CD8-positive, alpha-beta memory T cell (primary cell): ENCODE measurements around the gene TTLL4. TPM values are rescaled to one million over a fixed set of nuclear protein-coding genes. Genes with fewer than 3 reads are reported as not detected.

ENCODE experiments used
- CTCF ChIA-PET: fragments of 350-600 bp; sonication (Branson Sonifier 250); formaldehyde crosslinking; loops from one replicate; lab custom pipeline; 2021; ENCODE audit warnings: antibody characterized with exemption; lab: Charles Lee
- POLR2A ChIA-PET: fragments of 350-600 bp; sonication (Branson Sonifier 250); formaldehyde crosslinking; loops from one replicate; lab custom pipeline; 2021; ENCODE audit warnings: antibody characterized with exemption; lab: Charles Lee
- DNase-seq, 5 donors: peaks; one replicate each; pipeline versions ENCODE4 v3.0.0 to v3.0.0-alpha.2; 2020 to 2022; ENCODE audit warnings: mixed read lengths in 1 of 5
- H3K27ac ChIP-seq: one replicate; pipeline ENCODE4 v1.7.0; 2013; ENCODE audit warnings: low read depth, mild to moderate bottlenecking, low read length, moderate library complexity
- H3K27me3 ChIP-seq: 2 replicates; pipeline ENCODE4 v1.7.0; 2013; ENCODE audit warnings: low read length, mild to moderate bottlenecking; ENCODE audit not compliant: insufficient read depth, poor library complexity, severe bottlenecking
- H3K36me3 ChIP-seq: 2 replicates; pipeline ENCODE4 v1.7.0; 2013; ENCODE audit warnings: mild to moderate bottlenecking, low read length, moderate library complexity; ENCODE audit not compliant: insufficient read depth
- H3K4me1 ChIP-seq: 2 replicates; pipeline ENCODE4 v1.7.0; 2013; ENCODE audit warnings: mild to moderate bottlenecking, low read length, moderate library complexity; ENCODE audit not compliant: insufficient read depth
- H3K4me3 ChIP-seq: 2 replicates; pipeline ENCODE4 v1.7.0; 2013; ENCODE audit warnings: mild to moderate bottlenecking, low read length
- H3K9me3 ChIP-seq: 2 replicates; pipeline ENCODE4 v1.7.0; 2013; ENCODE audit warnings: mild to moderate bottlenecking, low read length
- H3K27ac Mint-ChIP-seq, 8 donors: one replicate each; pipeline ENCODE4 v1.8.0; 2020 to 2021; ENCODE audit warnings: mixed read lengths in 8 of 8, mild to moderate bottlenecking in 6 of 8, inconsistent platforms in 3 of 8, moderate library complexity in 3 of 8
- H3K27me3 Mint-ChIP-seq, 2 donors: one replicate each; pipeline ENCODE4 v1.8.0; 2020 to 2021; ENCODE audit warnings: mixed read lengths in 2 of 2, mild to moderate bottlenecking in 1 of 2, moderate library complexity in 1 of 2
- H3K36me3 Mint-ChIP-seq, 3 donors: one replicate each; pipeline ENCODE4 v1.8.0; 2020 to 2021; ENCODE audit warnings: mixed read lengths in 3 of 3, inconsistent platforms in 1 of 3, mild to moderate bottlenecking in 1 of 3
- H3K4me1 Mint-ChIP-seq, 3 donors: one replicate each; pipeline ENCODE4 v1.8.0; 2020 to 2021; ENCODE audit warnings: mixed read lengths in 3 of 3, inconsistent platforms in 1 of 3, mild to moderate bottlenecking in 1 of 3
- H3K4me3 Mint-ChIP-seq, 7 donors: one replicate each; pipeline ENCODE4 v1.8.0; 2020 to 2021; ENCODE audit warnings: mixed read lengths in 7 of 7, mild to moderate bottlenecking in 6 of 7, moderate library complexity in 4 of 7, inconsistent platforms in 2 of 7
- H3K9me3 Mint-ChIP-seq, 5 donors: one replicate each; pipeline ENCODE4 v1.8.0; 2020 to 2022; ENCODE audit warnings: mixed read lengths in 5 of 5, mild to moderate bottlenecking in 3 of 5, moderate library complexity in 2 of 5, inconsistent platforms in 1 of 5
- polyA plus RNA-seq: library from polyadenylated mRNA; unstranded; fragments of 300-500 nt; fragmentation: Illumina TruSeq; gene quantifications from one replicate; pipeline ENCODE4 v1.2.3, GENCODE V29; 2021
- total RNA-seq, 2 experiments: library from RNA; stranded (reverse); gene quantifications; one replicate each; pipeline ENCODE4 v1.2.3, GENCODE V29; 2021

The TTLL4 gene
- total and polyA plus RNA-seq, 3 experiments from 2014 or later: 7.1 to 44.2 (median 42.0) TPM

GRCh38 chr2:218733171-218734021, 22.8 kb downstream of the TTLL4 start:
- H3K27me3 Mint-ChIP-seq: no peaks in the 10 kb centered on the region
- H3K9me3 ChIP-seq: no peaks in the 10 kb centered on the region
- H3K9me3 Mint-ChIP-seq: no peaks in the 10 kb centered on the region
- ChIA-PET CTCF (no interaction called here), POLR2A (no interaction called here)
- H3K36me3 ChIP-seq: peaks cover 11% of the 10 kb centered on the region
- H3K36me3 Mint-ChIP-seq: peaks cover 5 to 49% (median 21%) of the 10 kb centered on the region in 3 donors
- DNase-seq: no peak
- no peak overlapping the region for H3K4me3 Mint-ChIP-seq
- H3K27ac ChIP-seq: no peak overlapping the region
- no peaks in the 10 kb centered on the region for H3K27me3 ChIP-seq
- H3K4me1 ChIP-seq: no peaks in the 10 kb centered on the region
- peaks cover 12 to 33% (median 31%) of the 10 kb centered on the region in 3 donors for H3K4me1 Mint-ChIP-seq
- H3K4me3 ChIP-seq: no peak overlapping the region
- peak overlapping the region in 5 of 8 donors; percentile 31 to 68 (median 50) for H3K27ac Mint-ChIP-seq

- Mint-ChIP-seq H3K9me3 (no peaks in the 10 kb centered on the region), H3K27ac (peak overlapping the region in 3 of 8 donors; percentile 18 to 82 (median 47)), H3K27me3 (no peaks in the 10 kb centered on the region), H3K4me3 (no peak overlapping the region), H3K4me1 (peaks cover 12 to 33% (median 31%) of the 10 kb centered on the region in 3 donors), H3K36me3 (peaks cover 5 to 56% (median 19%) of the 10 kb centered on the region in 3 donors)
- peaks cover 11% of the 10 kb centered on the region for H3K36me3 ChIP-seq
- no peak overlapping the region for H3K27ac ChIP-seq
- no peaks in the 10 kb centered on the region for H3K27me3 ChIP-seq
- no peaks in the 10 kb centered on the region for H3K9me3 ChIP-seq
- POLR2A ChIA-PET: interaction anchor here (0.6 kb wide), 1 partner anchor 328 kb away, joined by 3 read pairs; no protein-coding TSS in a partner anchor
- no peaks in the 10 kb centered on the region for H3K4me1 ChIP-seq
- no peak overlapping the region for H3K4me3 ChIP-seq
- DNase-seq: no peak
- CTCF ChIA-PET: interaction anchor here (2.1 kb wide), 1 partner anchor 9 kb away, joined by 4 read pairs; no protein-coding TSS in a partner anchor
Observed at GRCh38 chr2:218734190-218734975, 23.7 kb downstream of the TTLL4 start.

- no peak overlapping the region for H3K27ac ChIP-seq
- ChIA-PET CTCF (interaction anchor here (0.7 to 2.1 kb wide), 2 partner anchors 11 to 30 kb away, joined by 3 to 4 read pairs; no protein-coding TSS in a partner anchor), POLR2A (no interaction called here)
- no peak overlapping the region for H3K4me3 Mint-ChIP-seq
- no peaks in the 10 kb centered on the region for H3K27me3 ChIP-seq
- no peaks in the 10 kb centered on the region for H3K9me3 Mint-ChIP-seq
- H3K27me3 Mint-ChIP-seq: no peaks in the 10 kb centered on the region
- H3K36me3 ChIP-seq: peaks cover 16% of the 10 kb centered on the region
- no peaks in the 10 kb centered on the region for H3K9me3 ChIP-seq
- no peak for DNase-seq
- no peak overlapping the region for H3K27ac Mint-ChIP-seq
- H3K4me3 ChIP-seq: no peak overlapping the region
- H3K4me1 Mint-ChIP-seq: peaks cover 12 to 31% (median 29%) of the 10 kb centered on the region in 3 donors
- no peaks in the 10 kb centered on the region for H3K4me1 ChIP-seq
- H3K36me3 Mint-ChIP-seq: peaks cover 10 to 70% (median 28%) of the 10 kb centered on the region in 3 donors
Observed at GRCh38 chr2:218736531-218736930, 25.9 kb downstream of the TTLL4 start.

GRCh38 chr2:218743068-218743467, 32.4 kb downstream of the TTLL4 start:
- Histone ChIP-seq H3K9me3 (no peaks in the 10 kb centered on the region), H3K4me3 (no peak overlapping the region), H3K27me3 (no peaks in the 10 kb centered on the region), H3K4me1 (no peaks in the 10 kb centered on the region), H3K36me3 (peaks cover 24% of the 10 kb centered on the region), H3K27ac (no peak overlapping the region)
- ChIA-PET CTCF (no interaction called here), POLR2A (no interaction called here)
- Mint-ChIP-seq H3K4me1 (no peaks in the 10 kb centered on the region), H3K27me3 (no peaks in the 10 kb centered on the region), H3K36me3 (peaks cover 24 to 86% (median 28%) of the 10 kb centered on the region in 3 donors), H3K27ac (no peak overlapping the region), H3K4me3 (no peak overlapping the region), H3K9me3 (no peaks in the 10 kb centered on the region)
- no peak for DNase-seq

- Mint-ChIP-seq H3K4me1 (no peaks in the 10 kb centered on the region), H3K27ac (no peak overlapping the region), H3K9me3 (no peaks in the 10 kb centered on the region), H3K36me3 (peaks cover 21 to 87% (median 29%) of the 10 kb centered on the region in 3 donors), H3K4me3 (no peak overlapping the region), H3K27me3 (no peaks in the 10 kb centered on the region)
- H3K4me3 ChIP-seq: no peak overlapping the region
- peaks cover 23% of the 10 kb centered on the region for H3K36me3 ChIP-seq
- no peaks in the 10 kb centered on the region for H3K4me1 ChIP-seq
- no peak overlapping the region for H3K27ac ChIP-seq
- no peaks in the 10 kb centered on the region for H3K27me3 ChIP-seq
- H3K9me3 ChIP-seq: no peaks in the 10 kb centered on the region
- POLR2A ChIA-PET: no interaction called here
- CTCF ChIA-PET: no interaction called here
- no peak for DNase-seq
Observed at GRCh38 chr2:218744615-218745014, 34.0 kb downstream of the TTLL4 start.

- CTCF ChIA-PET: no interaction called here
- no peak for DNase-seq
- H3K36me3 Mint-ChIP-seq: peaks cover 17 to 87% (median 30%) of the 10 kb centered on the region in 3 donors
- H3K4me1 Mint-ChIP-seq: no peaks in the 10 kb centered on the region
- H3K4me1 ChIP-seq: no peaks in the 10 kb centered on the region
- H3K36me3 ChIP-seq: peaks cover 26% of the 10 kb centered on the region
- H3K4me3 ChIP-seq: no peak overlapping the region
- no peaks in the 10 kb centered on the region for H3K9me3 Mint-ChIP-seq
- H3K4me3 Mint-ChIP-seq: no peak overlapping the region
- no peak overlapping the region for H3K27ac ChIP-seq
- no peaks in the 10 kb centered on the region for H3K27me3 ChIP-seq
- H3K9me3 ChIP-seq: no peaks in the 10 kb centered on the region
- POLR2A ChIA-PET: no interaction called here
- no peaks in the 10 kb centered on the region for H3K27me3 Mint-ChIP-seq
- H3K27ac Mint-ChIP-seq: no peak overlapping the region
Observed at GRCh38 chr2:218745160-218745558, 34.5 kb downstream of the TTLL4 start.

- ChIA-PET POLR2A (no interaction called here), CTCF (no interaction called here)
- Mint-ChIP-seq H3K4me3 (no peak overlapping the region), H3K27ac (no peak overlapping the region), H3K36me3 (peaks cover 17 to 87% (median 31%) of the 10 kb centered on the region in 3 donors), H3K9me3 (no peaks in the 10 kb centered on the region), H3K4me1 (no peaks in the 10 kb centered on the region), H3K27me3 (no peaks in the 10 kb centered on the region)
- DNase-seq: no peak
- no peak overlapping the region for H3K27ac ChIP-seq
- H3K4me3 ChIP-seq: no peak overlapping the region
- H3K36me3 ChIP-seq: peaks cover 26% of the 10 kb centered on the region
- H3K9me3 ChIP-seq: no peaks in the 10 kb centered on the region
- H3K4me1 ChIP-seq: no peaks in the 10 kb centered on the region
- H3K27me3 ChIP-seq: no peaks in the 10 kb centered on the region
Observed at GRCh38 chr2:218745559-218746469, 35.2 kb downstream of the TTLL4 start.
